Gastroesophageal sphincter (tissue), 4 donors: ENCODE data around the gene FGF1. TPM values are rescaled to one million over a fixed set of nuclear protein-coding genes. Genes with fewer than 3 reads are reported as not detected.

Source experiments
- ATAC-seq: fragments of 150-250 bp; one replicate; pipeline ENCODE4 v1.9.1; 2016; ENCODE audit warnings: mild to moderate bottlenecking, moderate library complexity
- H3K27ac ChIP-seq, 4 donors: fragments of 200-600 bp; sonication (generic) in 3 of 4; 1 replicate in 3 of 4; 2 replicates in 1 of 4; pipeline ENCODE4 v1.5.1; 2016 to 2019
- H3K27me3 ChIP-seq: fragments of 200-600 bp; sonication (generic); one replicate; pipeline ENCODE4 v1.5.1; 2019
- H3K36me3 ChIP-seq, 2 donors: fragments of 200-600 bp; sonication (generic); one replicate each; pipeline ENCODE4 v1.5.1; 2019; ENCODE audit warnings: control low read depth in 1 of 2
- H3K4me1 ChIP-seq, 3 donors: fragments of 200-600 bp; sonication (generic); 1 replicate in 2 of 3; 2 replicates in 1 of 3; pipeline ENCODE4 v1.5.1; 2016 to 2019; ENCODE audit warnings: control low read depth in 2 of 3
- H3K4me3 ChIP-seq, 2 donors: fragments of 200-600 bp; sonication (generic); one replicate each; pipeline ENCODE4 v1.5.1; 2019; ENCODE audit warnings: mild to moderate bottlenecking in 1 of 2, moderate library complexity in 1 of 2
- H3K9me3 ChIP-seq, 3 donors: fragments of 200-600 bp; sonication (generic); one replicate each; pipeline ENCODE4 v1.5.1; 2017 to 2019; ENCODE audit warnings: control low read depth in 2 of 3
- CTCF ChIP-seq, 4 experiments: fragments of 200-600 bp in 2 of 4; fragments of 450-650 bp in 2 of 4; sonication (generic) in 1 of 4; IDR thresholded peaks; one replicate each; pipeline ENCODE4 v1.5.1; 2017 to 2019; ENCODE audit warnings: antibody characterized with exemption in 4 of 4, mild to moderate bottlenecking in 2 of 4, moderate library complexity in 2 of 4
- EP300 ChIP-seq: sonication (generic); formaldehyde crosslinking; IDR thresholded peaks from one replicate; pipeline ENCODE4 v1.6.1; 2017; ENCODE audit warnings: antibody characterized with exemption, mild to moderate bottlenecking
- POLR2A ChIP-seq, 2 donors: fragments of 450-650 bp; IDR thresholded peaks; one replicate each; pipeline ENCODE4 v1.6.1; 2017; ENCODE audit warnings: antibody characterized with exemption in 2 of 2, mild to moderate bottlenecking in 2 of 2, moderate library complexity in 1 of 2
- POLR2AphosphoS5 ChIP-seq: sonication (generic); formaldehyde crosslinking; IDR thresholded peaks from one replicate; pipeline ENCODE4 v1.6.1; 2017; ENCODE audit warnings: antibody characterized with exemption
- WGBS, 2 donors: methylation state at CpG; one replicate each; pipeline ENCODE4 v1.1.5; 2018; ENCODE audit warnings: low coverage in 1 of 2; 5-methylcytosine and 5-hydroxymethylcytosine counted together
- total RNA-seq, 4 donors: library from RNA; depleted of rRNA; stranded (reverse); fragments of >200 nt; gene quantifications; one replicate each; pipeline ENCODE4 v1.1.0, GENCODE V29; 2016

Gene FGF1
- total RNA-seq, 4 donors from 2014 or later, result 0.16 to 4.2 (median 2.9) TPM

DNA sequence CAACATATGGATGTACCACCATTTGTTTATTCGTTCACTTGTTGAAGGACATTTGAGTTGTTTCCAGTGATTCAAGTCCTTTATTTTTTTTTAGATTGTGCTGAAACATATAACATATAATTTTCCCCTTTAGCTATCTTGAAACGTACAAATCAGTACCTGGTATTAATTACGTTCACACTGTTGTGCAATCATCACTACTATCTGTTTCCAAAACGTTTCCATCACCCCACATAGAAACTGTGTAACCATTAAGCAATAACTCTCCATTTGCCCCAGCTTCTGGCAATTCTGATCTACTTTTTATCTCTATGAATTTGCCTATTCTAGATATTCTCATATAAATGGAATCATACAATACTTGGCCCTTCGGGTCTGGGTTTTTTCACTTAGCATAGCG lies 116.0 kb downstream of the FGF1 start:
- Histone ChIP-seq H3K9me3 (no peaks in the 10 kb centered on the region), H3K27ac (peak overlapping the region in 2 of 4 donors; percentile 79 to 84), H3K4me3 (no peak overlapping the region), H3K27me3 (no peaks in the 10 kb centered on the region), H3K4me1 (peaks cover 0 to 35% (median 9%) of the 10 kb centered on the region in 3 donors), H3K36me3 (no peaks in the 10 kb centered on the region)
- TF ChIP-seq CTCF (IDR thresholded peaks at IDR 0.05) (no peak), POLR2AphosphoS5 (no peak), POLR2A (IDR thresholded peaks at IDR 0.05) (no peak), EP300 (no peak)
- no peak for ATAC-seq
- WGBS, 2 donors, result 81 to 89% methylated on average over 6 of the region's 6 CpGs

DNA sequence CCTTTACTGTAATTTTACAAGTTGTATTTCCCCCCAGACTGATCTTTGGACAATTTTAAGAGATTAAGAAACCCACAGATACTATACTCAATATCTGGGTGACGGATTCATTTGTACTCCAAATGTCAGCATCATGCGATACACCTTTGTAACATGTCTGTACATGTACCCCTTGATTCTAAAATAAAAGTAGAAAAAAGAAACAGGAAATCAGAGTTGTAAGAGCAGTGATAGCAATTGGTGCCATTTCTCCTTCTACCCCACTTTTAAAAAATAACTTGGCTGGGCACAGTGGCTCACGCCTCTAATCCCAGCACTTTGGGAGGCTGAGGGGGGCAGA lies 116.9 kb downstream of the FGF1 start:
- no peak for TF ChIP-seq POLR2A (IDR thresholded peaks at IDR 0.05)
- no peak for TF ChIP-seq CTCF (IDR thresholded peaks at IDR 0.05)
- TF ChIP-seq EP300, result no peak
- TF ChIP-seq POLR2AphosphoS5, result no peak
- Histone ChIP-seq H3K27me3 (no peaks in the 10 kb centered on the region), H3K9me3 (no peaks in the 10 kb centered on the region), H3K27ac (peak overlapping the region; percentile 60 to 84 (median 78)), H3K4me3 (no peak overlapping the region), H3K4me1 (peaks cover 0 to 34% (median 9%) of the 10 kb centered on the region in 3 donors), H3K36me3 (no peaks in the 10 kb centered on the region)
- 81 to 84% methylated on average over 3 of the region's 3 CpGs for WGBS, 2 donors
- ATAC-seq, result no peak

- no peak overlapping the region for H3K4me3 ChIP-seq
- H3K4me1 ChIP-seq, result peaks cover 0 to 29% (median 9%) of the 10 kb centered on the region in 3 donors
- no peaks in the 10 kb centered on the region for H3K36me3 ChIP-seq
- 23 to 50% methylated on average over 1 to 7 of the region's 10 CpGs for WGBS, 2 donors
- H3K27ac ChIP-seq, result peak overlapping the region; percentile 60 to 84 (median 78)
- no peak for TF ChIP-seq POLR2A (IDR thresholded peaks at IDR 0.05)
- no peak for TF ChIP-seq EP300
- TF ChIP-seq POLR2AphosphoS5, result peak; percentile 70
- no peak for TF ChIP-seq CTCF (IDR thresholded peaks at IDR 0.05)
- H3K9me3 ChIP-seq, result no peaks in the 10 kb centered on the region
- peak; percentile 22 for ATAC-seq
- H3K27me3 ChIP-seq, result no peaks in the 10 kb centered on the region
These were observed 117.5 kb downstream of the FGF1 start for GRCh38 chr5:142568283-142568995.

DNA sequence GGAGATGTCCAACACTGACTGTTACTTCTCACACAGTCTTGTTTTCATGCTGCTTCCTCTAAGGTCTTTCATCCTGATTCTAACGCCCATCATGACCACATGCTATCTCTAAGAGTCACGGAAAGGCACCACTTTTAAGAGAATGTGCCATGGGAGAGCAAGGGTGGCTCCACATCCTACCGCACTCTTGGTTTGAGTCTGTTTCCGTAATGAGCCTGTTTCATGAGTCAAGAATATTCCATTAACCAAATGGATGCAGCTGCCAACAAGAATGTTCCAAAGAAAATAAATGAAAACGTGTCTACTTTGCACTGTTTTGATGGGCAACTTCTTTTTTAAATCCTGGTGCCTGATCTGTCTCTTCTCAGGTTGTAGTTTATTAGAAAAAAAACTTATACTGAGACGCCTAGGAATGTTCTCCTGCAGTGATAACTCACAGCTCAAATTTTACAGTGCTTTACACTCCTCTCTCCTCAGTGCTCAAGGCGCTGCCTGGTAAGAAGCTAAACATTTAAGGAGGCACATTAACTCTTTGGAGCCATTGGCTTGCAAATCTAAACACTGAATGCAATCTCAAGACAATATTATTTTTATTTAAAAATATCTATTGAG lies 124.3 kb downstream of the FGF1 start:
- ATAC-seq, result no peak
- TF ChIP-seq EP300, result no peak
- TF ChIP-seq POLR2AphosphoS5, result no peak
- TF ChIP-seq POLR2A (IDR thresholded peaks at IDR 0.05), result no peak
- TF ChIP-seq CTCF (IDR thresholded peaks at IDR 0.05), result no peak
- no peak overlapping the region for H3K4me3 ChIP-seq
- no peaks in the 10 kb centered on the region for H3K27me3 ChIP-seq
- H3K27ac ChIP-seq, result no peak overlapping the region
- H3K9me3 ChIP-seq, result no peaks in the 10 kb centered on the region
- H3K4me1 ChIP-seq, result no peaks in the 10 kb centered on the region
- WGBS, 2 donors, result 45 to 63% methylated on average over 5 to 6 of the region's 7 CpGs
- H3K36me3 ChIP-seq, result no peaks in the 10 kb centered on the region

DNA sequence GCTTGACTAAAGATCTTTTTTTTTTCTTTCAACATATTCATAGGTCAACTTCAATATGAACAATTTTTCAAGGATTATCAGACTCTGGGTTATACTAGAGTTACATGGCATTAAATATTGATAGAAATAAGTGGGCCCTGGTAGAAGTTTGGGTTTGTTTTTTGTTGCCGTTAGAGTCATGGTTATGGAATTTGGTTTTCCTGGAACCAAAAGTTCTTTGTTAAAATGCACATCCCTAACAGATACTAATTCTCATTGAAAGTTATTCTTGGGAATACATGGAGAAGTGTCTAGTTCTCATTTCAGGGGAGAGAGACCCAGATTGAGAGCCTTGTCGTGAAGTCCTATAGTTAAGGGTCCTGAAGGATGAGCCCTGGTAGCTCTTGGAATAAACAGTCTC lies 124.9 kb downstream of the FGF1 start:
- H3K27ac ChIP-seq, result no peak overlapping the region
- no peak for TF ChIP-seq POLR2AphosphoS5
- no peak for TF ChIP-seq POLR2A (IDR thresholded peaks at IDR 0.05)
- no peak for TF ChIP-seq EP300
- TF ChIP-seq CTCF (IDR thresholded peaks at IDR 0.05), result no peak
- H3K36me3 ChIP-seq, result no peaks in the 10 kb centered on the region
- no peaks in the 10 kb centered on the region for H3K9me3 ChIP-seq
- no peaks in the 10 kb centered on the region for H3K4me1 ChIP-seq
- H3K4me3 ChIP-seq, result no peak overlapping the region
- no peaks in the 10 kb centered on the region for H3K27me3 ChIP-seq
- ATAC-seq, result no peak
- WGBS, 2 donors, result 50 to 84% methylated on average over 1 to 2 of the region's 2 CpGs
